Endothelial cell of umbilical vein (primary cell): ENCODE measurements around the gene HBG2. TPM values are rescaled to one million over a fixed set of nuclear protein-coding genes. Genes with fewer than 3 reads are reported as not detected.

Experiments
- BruUV-seq: library from RNA; stranded (reverse); fragments of 400-500 nt; replicated peaks from 2 replicates; lab custom pipeline; 2021; lab: Mats Ljungman, UMichigan
- CTCF ChIA-PET: fragments of 300-600, 350-600 bp; sonication (Branson Sonifier 250); formaldehyde crosslinking; loops from one replicate; lab custom pipeline; 2021; ENCODE audit warnings: antibody characterized with exemption, inconsistent platforms; lab: Charles Lee
- POLR2A ChIA-PET: fragments of 300-600, 350-600 bp; sonication (Branson Sonifier 250); formaldehyde crosslinking; loops from one replicate; lab custom pipeline; 2021; ENCODE audit warnings: antibody characterized with exemption, inconsistent platforms; lab: Charles Lee
- DNase-seq: peaks from one replicate; pipeline ENCODE4 v3.0.0-alpha.2; 2011; ENCODE audit warnings: low read depth, low spot score
- FAIRE-seq: peaks from 2 replicates; lab custom pipeline; 2011; peaks lifted over from hg19 to GRCh38; lab: Jason Lieb, UNC
- H2AFZ ChIP-seq: 2 replicates; pipeline ENCODE4 v1.6.0; 2012; ENCODE audit warnings: low read depth, low read length, control low read depth, inconsistent platforms
- H3K27ac ChIP-seq: 2 replicates; pipeline ENCODE4 v1.5.1; 2011; ENCODE audit warnings: low read depth, mild to moderate bottlenecking, control low read depth, low read length, moderate library complexity; ENCODE audit not compliant: insufficient read depth
- H3K27me3 ChIP-seq, 2 experiments: 2 replicates each; pipeline versions ENCODE4 v1.6.0 to v1.6.1; 2011; ENCODE audit warnings: low read length in 2 of 2, mixed read lengths in 1 of 2; ENCODE audit not compliant: control insufficient read depth in 2 of 2, insufficient read depth in 2 of 2
- H3K36me3 ChIP-seq, 2 experiments: 2 replicates in 1 of 2; 3 replicates in 1 of 2; pipeline ENCODE4 v1.5.1; 2011; ENCODE audit warnings: low read length in 2 of 2, mild to moderate bottlenecking in 1 of 2, moderate library complexity in 1 of 2; ENCODE audit not compliant: control insufficient read depth in 2 of 2, insufficient read depth in 2 of 2; ENCODE audit errors: extremely low read depth in 1 of 2
- H3K4me1 ChIP-seq: 3 replicates; pipeline ENCODE4 v1.5.1; 2011; ENCODE audit warnings: mild to moderate bottlenecking, low read length; ENCODE audit not compliant: control insufficient read depth, insufficient read depth; ENCODE audit errors: extremely low read depth
- H3K4me2 ChIP-seq: 2 replicates; pipeline ENCODE4 v1.6.1; 2011; ENCODE audit warnings: low read length, control low read depth, mixed read lengths; ENCODE audit not compliant: insufficient read depth
- H3K4me3 ChIP-seq, 3 experiments: fragments of 200-600 bp in 1 of 3; sonication (generic), shearing (Covaris generic) in 1 of 3; replicated peaks in 1 of 3; 2 replicates each; pipeline ENCODE4 v1.5.1; 2011 to 2016; ENCODE audit warnings: control low read depth in 3 of 3, low read length in 3 of 3, mild to moderate bottlenecking in 2 of 3, inconsistent platforms in 1 of 3, low read depth in 1 of 3, moderate library complexity in 1 of 3; ENCODE audit not compliant: insufficient read depth in 1 of 3
- H3K79me2 ChIP-seq: 2 replicates; pipeline ENCODE4 v1.6.0; 2012; ENCODE audit warnings: low read length, inconsistent platforms; ENCODE audit not compliant: control insufficient read depth, insufficient read depth
- H3K9ac ChIP-seq: replicated peaks from 2 replicates; pipeline ENCODE3; 2011; ENCODE audit warnings: low read length, control low read depth; ENCODE audit not compliant: insufficient read depth; ENCODE audit errors: extremely low read depth
- H3K9me1 ChIP-seq: replicated peaks from 3 replicates; pipeline ENCODE4 v1.6.0; 2011; ENCODE audit warnings: mild to moderate bottlenecking, low read length; ENCODE audit not compliant: control insufficient read depth, insufficient read depth; ENCODE audit errors: extremely low read depth
- H3K9me3 ChIP-seq: replicated peaks from 2 replicates; pipeline ENCODE4 v1.5.1; 2012; ENCODE audit warnings: low read length, inconsistent platforms; ENCODE audit not compliant: control insufficient read depth, insufficient read depth
- H4K20me1 ChIP-seq: replicated peaks from 2 replicates; pipeline ENCODE3; 2011; ENCODE audit warnings: mild to moderate bottlenecking, low read length; ENCODE audit not compliant: control insufficient read depth, insufficient read depth; ENCODE audit errors: extremely low read depth
- EZH2 ChIP-seq: IDR thresholded peaks from 2 replicates; pipeline ENCODE4 v1.6.1; 2012; ENCODE audit warnings: borderline replicate concordance, low read depth, mild to moderate bottlenecking, moderate library complexity, low read length, inconsistent platforms; ENCODE audit not compliant: severe bottlenecking
- FOS ChIP-seq: IDR thresholded peaks from 2 replicates; pipeline ENCODE4 v1.6.1; 2011; ENCODE audit warnings: mild to moderate bottlenecking, low read length, moderate library complexity, borderline replicate concordance; ENCODE audit not compliant: insufficient read depth
- GATA2 ChIP-seq: IDR thresholded peaks from 2 replicates; pipeline ENCODE4 v1.7.0; 2011; ENCODE audit warnings: low read depth, mild to moderate bottlenecking, moderate library complexity, mixed read lengths, low read length; ENCODE audit not compliant: insufficient read length, insufficient read depth
- JUN ChIP-seq: IDR thresholded peaks from 2 replicates; pipeline ENCODE4 v1.6.1; 2011; ENCODE audit warnings: borderline replicate concordance, low read depth; ENCODE audit not compliant: insufficient read length, insufficient read depth
- MYC ChIP-seq: IDR thresholded peaks from one replicate; pipeline ENCODE4 v1.6.1; 2011; ENCODE audit warnings: mild to moderate bottlenecking, low read depth, low read length
- POLR2A ChIP-seq: IDR thresholded peaks from 2 replicates; pipeline ENCODE4 v1.6.1; 2012; ENCODE audit warnings: low read depth, mild to moderate bottlenecking, control low read depth, low read length
- POLR2AphosphoS5 ChIP-seq: IDR thresholded peaks from 2 replicates; pipeline ENCODE4 v1.6.1; 2012; ENCODE audit warnings: low read depth, mild to moderate bottlenecking, control low read depth, low read length, moderate library complexity; ENCODE audit not compliant: insufficient read depth
- dilution Hi-C: fragments of 300-500 bp; cut with MboI; formaldehyde crosslinking; loops from one replicate; pipeline ENCODE4 v1.15.0; 2019; ENCODE audit warnings: low sequenced_read_pairs; ENCODE audit not compliant: extremely low pct_ligation_motif_present
- intact Hi-C: fragments of 100-400 bp; cut with micrococcal nuclease; formaldehyde crosslinking; loops from one replicate; pipeline ENCODE4 v1.10.0; 2022
- polyA plus RNA-seq, 4 experiments: library from polyadenylated mRNA; depleted of rRNA in 3 of 4; stranded (reverse) in 3 of 4; unstranded in 1 of 4; fragments of >200 nt; gene quantifications; 2 replicates each; pipeline versions ENCODE4 v1.2.1 to v1.2.3, GENCODE V29; 2011 to 2012; ENCODE audit warnings: missing spikeins in 1 of 4
- total RNA-seq: library from RNA; stranded (reverse); gene quantifications from 2 replicates; pipeline ENCODE4 v1.2.3, GENCODE V29; 2021
- TF ChIP-seq, protein P1 (sequence below), 2 donors: IDR thresholded peaks; 1 replicate in 1 of 2; 2 replicates in 1 of 2; pipeline ENCODE4 v1.5.1; 2011; ENCODE audit warnings: low read length in 2 of 2, mild to moderate bottlenecking in 2 of 2, moderate library complexity in 2 of 2, control low read depth in 1 of 2, inconsistent platforms in 1 of 2, low read depth in 1 of 2; ENCODE audit not compliant: insufficient read depth in 1 of 2; ENCODE audit errors: extremely low read depth in 1 of 2
- TF ChIP-seq, protein P2 (sequence below): IDR thresholded peaks from 2 replicates; pipeline ENCODE4 v1.6.1; 2011; ENCODE audit not compliant: insufficient read depth, insufficient read length

HBG2 gene
- total and polyA plus RNA-seq, 2 donors (not counting 3 experiments of a cell fraction or from before 2014, with no cell fraction given): 1.2 TPM; not detected in 1

DNA sequence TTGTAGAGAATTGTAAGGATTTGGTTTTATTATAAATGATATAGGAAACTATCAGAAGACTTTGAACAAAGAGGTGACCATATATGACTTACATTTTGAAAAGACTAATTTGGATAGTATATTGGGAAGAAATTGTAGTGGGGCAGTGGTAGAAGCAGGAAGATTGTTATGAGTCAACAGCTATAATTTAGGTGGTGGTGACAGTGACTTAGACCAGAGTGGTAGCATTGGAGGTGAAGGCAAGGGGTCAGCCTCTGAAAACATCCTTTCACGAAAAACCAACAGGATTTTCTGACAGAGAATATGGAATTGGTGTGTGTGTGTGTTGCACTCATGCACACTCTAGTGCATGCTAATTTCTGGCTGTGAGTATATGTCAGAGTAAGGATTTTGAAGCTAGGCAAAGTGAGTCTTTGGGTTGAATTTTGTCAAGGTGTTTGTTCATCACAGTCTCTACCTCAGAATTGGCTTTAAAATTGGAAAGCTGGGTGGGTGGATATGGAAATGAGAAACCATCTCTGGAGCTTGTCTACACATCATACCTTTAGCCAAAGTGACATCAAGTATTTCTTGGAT lies 23.3 kb upstream of the HBG2 start:
- no TSS peak for BruUV-seq
- Histone ChIP-seq H3K79me2 (no peaks in the 10 kb centered on the region), H3K36me3 (no peaks in the 10 kb centered on the region), H3K4me3 (no peak overlapping the region), H3K27ac (no peak overlapping the region), H3K27me3 (no peaks in the 10 kb centered on the region), H3K9me3 (no peaks in the 10 kb centered on the region), H3K4me1 (peaks cover 11% of the 10 kb centered on the region), H2AFZ (no peak overlapping the region), H3K4me2 (no peak overlapping the region), H4K20me1 (no peaks in the 10 kb centered on the region), H3K9ac (no peak overlapping the region), H3K9me1 (no peaks in the 10 kb centered on the region)
- POLR2A ChIA-PET: no interaction called here
- FAIRE-seq: no peak
- intact Hi-C loops (no loop called here), dilution Hi-C loops (no loop called here)
- TF ChIP-seq EZH2 (no peak), JUN (no peak), GATA2 (no peak), POLR2A (no peak), POLR2AphosphoS5 (no peak), MYC (no peak), FOS (no peak)
- TF ChIP-seq, protein P1, sequence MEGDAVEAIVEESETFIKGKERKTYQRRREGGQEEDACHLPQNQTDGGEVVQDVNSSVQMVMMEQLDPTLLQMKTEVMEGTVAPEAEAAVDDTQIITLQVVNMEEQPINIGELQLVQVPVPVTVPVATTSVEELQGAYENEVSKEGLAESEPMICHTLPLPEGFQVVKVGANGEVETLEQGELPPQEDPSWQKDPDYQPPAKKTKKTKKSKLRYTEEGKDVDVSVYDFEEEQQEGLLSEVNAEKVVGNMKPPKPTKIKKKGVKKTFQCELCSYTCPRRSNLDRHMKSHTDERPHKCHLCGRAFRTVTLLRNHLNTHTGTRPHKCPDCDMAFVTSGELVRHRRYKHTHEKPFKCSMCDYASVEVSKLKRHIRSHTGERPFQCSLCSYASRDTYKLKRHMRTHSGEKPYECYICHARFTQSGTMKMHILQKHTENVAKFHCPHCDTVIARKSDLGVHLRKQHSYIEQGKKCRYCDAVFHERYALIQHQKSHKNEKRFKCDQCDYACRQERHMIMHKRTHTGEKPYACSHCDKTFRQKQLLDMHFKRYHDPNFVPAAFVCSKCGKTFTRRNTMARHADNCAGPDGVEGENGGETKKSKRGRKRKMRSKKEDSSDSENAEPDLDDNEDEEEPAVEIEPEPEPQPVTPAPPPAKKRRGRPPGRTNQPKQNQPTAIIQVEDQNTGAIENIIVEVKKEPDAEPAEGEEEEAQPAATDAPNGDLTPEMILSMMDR (IDR thresholded peaks at IDR 0.05; ENCODE audit: extremely low read depth in 1 of 2, insufficient read depth in 1 of 2, low read depth in 1 of 2, low read length in 2 of 2): no peak
- TF ChIP-seq, protein P2, sequence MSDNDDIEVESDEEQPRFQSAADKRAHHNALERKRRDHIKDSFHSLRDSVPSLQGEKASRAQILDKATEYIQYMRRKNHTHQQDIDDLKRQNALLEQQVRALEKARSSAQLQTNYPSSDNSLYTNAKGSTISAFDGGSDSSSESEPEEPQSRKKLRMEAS: no peak
- no peak for DNase-seq
- CTCF ChIA-PET: interaction anchor here (1.0 kb wide), 1 partner anchor 12 kb away, joined by 4 read pairs; no protein-coding TSS in a partner anchor
